IMR-90 (cell line): ENCODE data around the gene FLT1. TPM values are rescaled to one million over a fixed set of nuclear protein-coding genes. Genes with fewer than 3 reads are reported as not detected.

Experiments used
- ATAC-seq: fragments of 200-7000 bp; cut with Tn5 transposase; 2 replicates; pipeline ENCODE4 v1.9.1; 2020; ENCODE audit warnings: low read depth, mild to moderate bottlenecking, moderate library complexity
- BruUV-seq: library from RNA; stranded (reverse); fragments of 400-500 nt; replicated peaks from 2 replicates; lab custom pipeline; 2021; lab: Mats Ljungman, UMichigan
- CTCF ChIA-PET: fragments of 300-600 bp; formaldehyde crosslinking; extraction: SDS; loops from one replicate; lab custom pipeline; 2021; ENCODE audit warnings: antibody characterized with exemption; lab: Yijun Ruan, JAX
- POLR2A ChIA-PET: fragments of 300-600 bp; sonication (Branson Sonifier 250); formaldehyde crosslinking; loops from one replicate; lab custom pipeline; 2022; ENCODE audit warnings: antibody characterized with exemption; ENCODE audit not compliant: unreplicated experiment; lab: Charles Lee
- DNase-seq: peaks from one replicate; pipeline ENCODE4 v3.0.0; 2013
- H2AFZ ChIP-seq: replicated peaks from 2 replicates; pipeline ENCODE3; 2013; ENCODE audit warnings: low read length, mild to moderate bottlenecking; ENCODE audit not compliant: poor library complexity
- H2AK5ac ChIP-seq: 2 replicates; pipeline ENCODE4 v1.6.1; 2013; ENCODE audit warnings: low read depth, low read length, inconsistent platforms
- H2AK9ac ChIP-seq: replicated peaks from 2 replicates; pipeline ENCODE3; 2013; ENCODE audit warnings: mild to moderate bottlenecking, low read depth, low read length, moderate library complexity; ENCODE audit not compliant: poor library complexity
- H2BK120ac ChIP-seq: 2 replicates; pipeline ENCODE4 v1.6.1; 2013; ENCODE audit warnings: low read depth, low read length, inconsistent platforms
- H2BK15ac ChIP-seq: 3 replicates; pipeline ENCODE4 v1.6.1; 2013; ENCODE audit warnings: low read depth, low read length, inconsistent platforms
- H2BK20ac ChIP-seq: 2 replicates; pipeline ENCODE4 v1.6.1; 2013; ENCODE audit warnings: low read depth, mild to moderate bottlenecking, inconsistent platforms, low read length, moderate library complexity
- H2BK5ac ChIP-seq: 2 replicates; pipeline ENCODE4 v1.6.1; 2013; ENCODE audit warnings: mild to moderate bottlenecking, low read depth, low read length, inconsistent platforms; ENCODE audit not compliant: poor library complexity, severe bottlenecking
- H3K14ac ChIP-seq: replicated peaks from 2 replicates; pipeline ENCODE4 v1.6.1; 2013; ENCODE audit warnings: low read depth, low read length, inconsistent platforms
- H3K18ac ChIP-seq: 2 replicates; pipeline ENCODE4 v1.6.1; 2013; ENCODE audit warnings: low read depth, low read length, control low read depth
- H3K23ac ChIP-seq: 2 replicates; pipeline ENCODE4 v1.6.1; 2013; ENCODE audit warnings: low read depth, low read length, inconsistent platforms
- H3K27ac ChIP-seq: 2 replicates; pipeline ENCODE4 v1.5.1; 2013; ENCODE audit warnings: mild to moderate bottlenecking, control low read depth, low read length; ENCODE audit not compliant: insufficient read depth
- H3K27me3 ChIP-seq: 2 replicates; pipeline ENCODE4 v1.6.1; 2013; ENCODE audit warnings: low read length; ENCODE audit not compliant: control insufficient read depth, insufficient read depth
- H3K36me3 ChIP-seq: 2 replicates; pipeline ENCODE4 v1.6.1; 2013; ENCODE audit warnings: low read length, mixed read lengths; ENCODE audit not compliant: control insufficient read depth, insufficient read depth
- H3K4ac ChIP-seq: 2 replicates; pipeline ENCODE4 v1.6.1; 2013; ENCODE audit warnings: low read depth, low read length, inconsistent platforms
- H3K4me1 ChIP-seq: 2 replicates; pipeline ENCODE4 v1.6.1; 2013; ENCODE audit warnings: low read length, mixed read lengths; ENCODE audit not compliant: control insufficient read depth, insufficient read depth
- H3K4me2 ChIP-seq: 2 replicates; pipeline ENCODE4 v1.6.1; 2013; ENCODE audit warnings: low read depth, mild to moderate bottlenecking, control low read depth, low read length, moderate library complexity
- H3K4me3 ChIP-seq: 2 replicates; pipeline ENCODE4 v1.5.1; 2013; ENCODE audit warnings: low read depth, mild to moderate bottlenecking, control low read depth, low read length, moderate library complexity; ENCODE audit not compliant: insufficient read depth
- H3K56ac ChIP-seq: 2 replicates; pipeline ENCODE4 v1.6.1; 2013; ENCODE audit warnings: low read length, inconsistent platforms; ENCODE audit not compliant: insufficient read depth; ENCODE audit errors: extremely low read depth
- H3K79me1 ChIP-seq, 2 experiments: 2 replicates each; pipeline ENCODE4 v1.6.1; 2013; ENCODE audit warnings: low read length in 2 of 2, inconsistent platforms in 1 of 2, low read depth in 1 of 2
- H3K9ac ChIP-seq: 2 replicates; pipeline ENCODE4 v1.6.1; 2013; ENCODE audit warnings: low read depth, low read length, control low read depth
- H3K9me1 ChIP-seq: 2 replicates; pipeline ENCODE4 v1.6.1; 2013; ENCODE audit warnings: low read length, inconsistent platforms; ENCODE audit not compliant: insufficient read depth
- H3K9me3 ChIP-seq: 2 replicates; pipeline ENCODE4 v1.6.1; 2013; ENCODE audit warnings: low read length; ENCODE audit not compliant: control insufficient read depth, insufficient read depth
- H4K20me1 ChIP-seq: 2 replicates; pipeline ENCODE4 v1.6.1; 2013; ENCODE audit warnings: low read length, inconsistent platforms; ENCODE audit not compliant: insufficient read depth
- H4K5ac ChIP-seq: 2 replicates; pipeline ENCODE4 v1.6.1; 2013; ENCODE audit warnings: mild to moderate bottlenecking, low read depth, low read length, control low read depth
- H4K8ac ChIP-seq, 2 experiments: 2 replicates each; pipeline ENCODE4 v1.6.1; 2013; ENCODE audit warnings: low read depth in 2 of 2, low read length in 2 of 2, control low read depth in 1 of 2, inconsistent platforms in 1 of 2
- H4K91ac ChIP-seq: 2 replicates; pipeline ENCODE4 v1.6.1; 2013; ENCODE audit warnings: low read depth, low read length, inconsistent platforms; ENCODE audit not compliant: insufficient read depth
- BHLHE40 ChIP-seq: fragments of 150-350 bp; IDR thresholded peaks from 2 replicates; pipeline ENCODE4 v1.6.1; 2016; ENCODE audit warnings: mild to moderate bottlenecking, low read depth, low read length
- CEBPB ChIP-seq: IDR thresholded peaks from 2 replicates; pipeline ENCODE4 v1.6.1; 2012; ENCODE audit warnings: low read depth, low read length, improper control_type of control experiment
- CHD1 ChIP-seq: IDR thresholded peaks from 2 replicates; pipeline ENCODE4 v1.6.1; 2012; ENCODE audit warnings: low read depth, low read length, improper control_type of control experiment
- CTCF ChIP-seq: conservative IDR thresholded peaks from 2 replicates; pipeline ENCODE4 v1.5.1; 2012; ENCODE audit warnings: mild to moderate bottlenecking, low read depth, low read length, improper control_type of control experiment
- ELK1 ChIP-seq: fragments of 150-350 bp; IDR thresholded peaks from 2 replicates; pipeline ENCODE4 v1.6.1; 2016; ENCODE audit warnings: low read depth, mild to moderate bottlenecking, low read length, moderate library complexity, borderline replicate concordance
- FOS ChIP-seq: fragments of 150-350 bp; IDR thresholded peaks from 2 replicates; pipeline ENCODE4 v1.6.1; 2016; ENCODE audit warnings: low read depth, low read length
- MAFK ChIP-seq: IDR thresholded peaks from 2 replicates; pipeline ENCODE4 v1.6.1; 2012; ENCODE audit warnings: low read depth, low read length, improper control_type of control experiment
- MXI1 ChIP-seq: IDR thresholded peaks from 2 replicates; pipeline ENCODE4 v1.6.1; 2012; ENCODE audit warnings: low read depth, mild to moderate bottlenecking, low read length, moderate library complexity, borderline replicate concordance
- NFE2L2 ChIP-seq: fragments of 150-350 bp; IDR thresholded peaks from 2 replicates; pipeline ENCODE4 v1.6.1; 2016; ENCODE audit warnings: low read depth, mild to moderate bottlenecking, low read length
- POLR2A ChIP-seq: IDR thresholded peaks from 2 replicates; pipeline ENCODE4 v1.6.1; 2012; ENCODE audit warnings: mild to moderate bottlenecking, low read depth, low read length
- RAD21 ChIP-seq: IDR thresholded peaks from 2 replicates; pipeline ENCODE4 v1.6.1; 2012; ENCODE audit warnings: low read length, improper control_type of control experiment
- RFX5 ChIP-seq: IDR thresholded peaks from 2 replicates; pipeline ENCODE4 v1.8.0; 2012; ENCODE audit warnings: low read depth, mild to moderate bottlenecking, low read length, moderate library complexity
- SMC3 ChIP-seq: fragments of 150-350 bp; IDR thresholded peaks from 2 replicates; pipeline ENCODE4 v1.6.1; 2016; ENCODE audit warnings: low read depth, mild to moderate bottlenecking, antibody characterized with exemption, low read length, moderate library complexity
- USF2 ChIP-seq: fragments of 150-350 bp; IDR thresholded peaks from 2 replicates; pipeline ENCODE4 v1.6.1; 2017; ENCODE audit warnings: mild to moderate bottlenecking, antibody characterized with exemption, low read length, low read depth
- WGBS, 2 experiments: methylation state at CpG; one replicate each; pipeline versions ENCODE4 v1.1.5 to v1.1.7; 2013; ENCODE audit warnings: missing lambda C conversion rate in 2 of 2; ENCODE audit not compliant: insufficient read length in 1 of 2; ENCODE audit errors: extremely low coverage in 2 of 2; 5-methylcytosine and 5-hydroxymethylcytosine counted together
- dilution Hi-C: fragments of 300-500 bp; cut with HindIII; formaldehyde crosslinking; loops from one replicate; pipeline ENCODE4 v1.14.3; 2018; ENCODE audit warnings: low sequenced_read_pairs; ENCODE audit not compliant: unreplicated experiment
- in situ Hi-C: fragments of 300-500 bp; cut with MboI; formaldehyde crosslinking; loops from 3 replicates; pipeline ENCODE4 v1.14.3; 2019; ENCODE audit warnings: low sequenced_read_pairs, inconsistent platforms, mixed read lengths
- intact Hi-C: fragments of 100-400 bp; cut with micrococcal nuclease; formaldehyde crosslinking; loops from 2 replicates; pipeline ENCODE4 v1.10.0; 2022
- polyA plus RNA-seq, 3 experiments: library from polyadenylated mRNA; depleted of rRNA; stranded (reverse); fragments of >200 nt; gene quantifications; 2 replicates each; pipeline ENCODE4 v1.2.3, GENCODE V29; 2012; ENCODE audit warnings: low replicate concordance in 1 of 3
- total RNA-seq: library from RNA; depleted of rRNA; stranded (reverse); fragments of >200 nt; gene quantifications from 2 replicates; pipeline ENCODE4 v1.2.3, GENCODE V29; 2012

FLT1 gene
- total and polyA plus RNA-seq, 2 of the 4 experiments (the other 2 are of a cell fraction), result 4.5 to 10.4 TPM

GRCh38 chr13:28340272-28340793 lies 154.6 kb downstream of the FLT1 start:
- Histone ChIP-seq H3K4me1 (peaks cover 35% of the 10 kb centered on the region), H3K9me1 (peaks cover 23% of the 10 kb centered on the region), H2BK15ac (peak overlapping the region; percentile 45), H3K4me2 (no peak overlapping the region), H3K27ac (no peak overlapping the region), H3K14ac (peak overlapping the region; percentile 77; the same call in 1 of the 2 replicates), H2BK20ac (peak overlapping the region; percentile 84; the same call in 1 of the 2 replicates), H4K8ac (peak overlapping the region; percentile 48 to 49; a peak in 3 of 4 replicates), H3K4me3 (no peak overlapping the region), H3K4ac (peak overlapping the region; percentile 80; the same call in 1 of the 2 replicates), H4K20me1 (no peaks in the 10 kb centered on the region), H4K5ac (peak overlapping the region; percentile 16; the same call in 1 of the 2 replicates), H2AK5ac (peak overlapping the region; percentile 66), H2AK9ac (no peak overlapping the region), H3K79me1 (peaks cover 0 to 4% of the 10 kb centered on the region in 2 experiments; a peak in 1 of 4 replicates), H2BK120ac (peak overlapping the region; percentile 98), H2BK5ac (peak overlapping the region; percentile 59), H3K18ac (peak overlapping the region; percentile 39; the same call in 1 of the 2 replicates), H2AFZ (no peak overlapping the region), H4K91ac (no peak overlapping the region; the same call in 1 of the 2 replicates), H3K27me3 (no peaks in the 10 kb centered on the region), H3K23ac (peak overlapping the region; percentile 70), H3K9ac (no peak overlapping the region), H3K36me3 (no peaks in the 10 kb centered on the region), H3K9me3 (no peaks in the 10 kb centered on the region), H3K56ac (no peak overlapping the region)
- ATAC-seq (no peak), DNase-seq (peak; percentile 66)
- no TSS peak for BruUV-seq
- ChIA-PET POLR2A (no interaction called here), CTCF (interaction anchor here (1.3 kb wide), 1 partner anchor 16 kb away, joined by 3 read pairs; no protein-coding TSS in a partner anchor)
- no peak for TF ChIP-seq ELK1
- no peak for TF ChIP-seq CEBPB
- TF ChIP-seq MAFK, result no peak
- TF ChIP-seq RFX5, result no peak
- TF ChIP-seq POLR2A, result no peak
- TF ChIP-seq SMC3, result no peak
- TF ChIP-seq MXI1, result no peak
- TF ChIP-seq BHLHE40, result no peak
- no peak for TF ChIP-seq USF2
- no peak for TF ChIP-seq FOS
- no peak for TF ChIP-seq CTCF
- TF ChIP-seq CHD1, result no peak
- no peak for TF ChIP-seq NFE2L2
- TF ChIP-seq RAD21, result no peak
- intact Hi-C loops (no loop called here), dilution Hi-C loops (no loop called here), in situ Hi-C loops (no loop called here)
- WGBS, 2 experiments, result no CpG with 5 or more reads among the region's 2 CpGs
